Fibroblast of lung (primary cell): Measurements from ENCODE around the gene SLC2A8. TPM values are rescaled to one million over a fixed set of nuclear protein-coding genes. Genes with fewer than 3 reads are reported as not detected.

Source experiments
- DNase-seq, 2 donors: peaks; one replicate each; pipeline versions ENCODE4 v3.0.0 to v3.0.0-alpha.2; 2010; ENCODE audit warnings: low read depth in 2 of 2
- H2AFZ ChIP-seq: 2 replicates; pipeline ENCODE4 v1.5.1; 2012; ENCODE audit warnings: low read length, control low read depth, inconsistent platforms
- H3K27ac ChIP-seq: 2 replicates; pipeline ENCODE4 v1.5.1; 2011; ENCODE audit warnings: low read length, control low read depth; ENCODE audit not compliant: insufficient read depth
- H3K27me3 ChIP-seq: 2 replicates; pipeline ENCODE4 v1.5.1; 2011; ENCODE audit warnings: mild to moderate bottlenecking, low read length; ENCODE audit not compliant: control insufficient read depth, insufficient read depth
- H3K36me3 ChIP-seq: 2 replicates; pipeline ENCODE4 v1.5.1; 2011; ENCODE audit warnings: low read length; ENCODE audit not compliant: control insufficient read depth, insufficient read depth
- H3K4me1 ChIP-seq: 2 replicates; pipeline ENCODE4 v1.5.1; 2011; ENCODE audit warnings: low read length; ENCODE audit not compliant: control insufficient read depth, insufficient read depth; ENCODE audit errors: extremely low read depth
- H3K4me2 ChIP-seq: 2 replicates; pipeline ENCODE4 v1.5.1; 2011; ENCODE audit warnings: low read length, control low read depth; ENCODE audit not compliant: insufficient read depth; ENCODE audit errors: extremely low read depth
- H3K4me3 ChIP-seq, 4 experiments: fragments of 200-600 bp in 1 of 4; sonication (generic) in 1 of 4; replicated peaks in 1 of 4; 2 replicates each; pipeline ENCODE4 v1.5.1; 2011 to 2016; ENCODE audit warnings: low read length in 4 of 4, low read depth in 3 of 4, mild to moderate bottlenecking in 3 of 4, control low read depth in 2 of 4, inconsistent platforms in 1 of 4, mixed read lengths in 1 of 4; ENCODE audit not compliant: insufficient read depth in 1 of 4; ENCODE audit errors: control extremely low read depth in 1 of 4
- H3K79me2 ChIP-seq: 2 replicates; pipeline ENCODE4 v1.5.1; 2012; ENCODE audit warnings: mild to moderate bottlenecking, low read length, inconsistent platforms; ENCODE audit not compliant: control insufficient read depth, insufficient read depth
- H3K9ac ChIP-seq: 2 replicates; pipeline ENCODE4 v1.5.1; 2011; ENCODE audit warnings: mild to moderate bottlenecking, low read length, control low read depth; ENCODE audit not compliant: insufficient read depth
- H3K9me3 ChIP-seq: 2 replicates; pipeline ENCODE4 v1.5.1; 2012; ENCODE audit warnings: low read depth, low read length; ENCODE audit not compliant: control insufficient read depth, insufficient read depth
- H4K20me1 ChIP-seq: 2 replicates; pipeline ENCODE4 v1.5.1; 2011; ENCODE audit warnings: low read length; ENCODE audit not compliant: control insufficient read depth, insufficient read depth; ENCODE audit errors: extremely low read depth
- CTCF ChIP-seq, 2 donors: IDR thresholded peaks in 1 of 2; conservative IDR thresholded peaks in 1 of 2; 1 replicate in 1 of 2; 2 replicates in 1 of 2; pipeline ENCODE4 v1.5.1; 2011 to 2012; ENCODE audit warnings: low read length in 2 of 2, control low read depth in 1 of 2, inconsistent platforms in 1 of 2, low read depth in 1 of 2, mild to moderate bottlenecking in 1 of 2
- EZH2 ChIP-seq: IDR thresholded peaks from 2 replicates; pipeline ENCODE4 v1.5.1; 2012; ENCODE audit warnings: low read length, control low read depth, mild to moderate bottlenecking; ENCODE audit errors: missing control alignments
- polyA plus RNA-seq, 2 donors: library from polyadenylated mRNA; depleted of rRNA in 1 of 2; stranded (reverse) in 1 of 2; unstranded in 1 of 2; fragments of >200 nt; gene quantifications; 2 replicates each; pipeline ENCODE4 v1.2.1, GENCODE V29; 2011 to 2012; ENCODE audit warnings: missing spikeins in 1 of 2
- total RNA-seq: library from RNA; depleted of rRNA; stranded (reverse); fragments of >200 nt; gene quantifications from 2 replicates; pipeline ENCODE4 v1.2.1, GENCODE V29; 2014

Gene SLC2A8
- total and polyA plus RNA-seq, 2 donors (not counting 1 experiment from before 2014, with no cell fraction given), result 4.6 to 11.4 TPM

DNA sequence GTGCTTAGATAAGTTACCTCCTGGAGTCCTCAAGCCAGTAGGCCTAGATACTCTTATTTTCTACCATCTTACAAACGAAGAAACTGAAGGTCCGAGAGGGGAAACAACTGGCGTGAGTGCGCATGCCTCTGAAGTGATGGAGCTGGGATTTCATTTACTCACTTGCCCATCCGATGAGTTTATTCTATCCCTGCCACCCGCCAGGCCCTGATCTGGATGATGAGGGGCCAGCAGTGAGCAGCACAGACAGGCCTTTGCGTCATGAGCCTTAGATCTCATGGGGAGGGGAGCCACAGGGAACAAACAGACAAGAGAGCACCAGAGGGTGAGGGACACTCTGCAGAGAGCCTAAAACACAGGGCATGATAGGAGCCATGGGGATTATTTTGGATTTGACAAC is 34.1 kb upstream of the SLC2A8 start:
- DNase-seq, result no peak
- no peak overlapping the region for H3K27ac ChIP-seq
- no peaks in the 10 kb centered on the region for H4K20me1 ChIP-seq
- no peaks in the 10 kb centered on the region for H3K36me3 ChIP-seq
- no peaks in the 10 kb centered on the region for H3K9me3 ChIP-seq
- no peak for TF ChIP-seq CTCF (conservative IDR thresholded peaks at IDR 0.05 in 1 of 2, IDR thresholded peaks at IDR 0.05 in 1 of 2; ENCODE audit: low read depth in 1 of 2, low read length in 2 of 2)
- no peak for TF ChIP-seq EZH2
- H3K9ac ChIP-seq, result no peak overlapping the region
- H3K4me3 ChIP-seq, result no peak overlapping the region
- H3K79me2 ChIP-seq, result no peaks in the 10 kb centered on the region
- H3K4me2 ChIP-seq, result no peak overlapping the region
- no peaks in the 10 kb centered on the region for H3K27me3 ChIP-seq
- no peak overlapping the region for H2AFZ ChIP-seq
- no peaks in the 10 kb centered on the region for H3K4me1 ChIP-seq

- H3K4me3 ChIP-seq, result no peak overlapping the region
- no peaks in the 10 kb centered on the region for H3K9me3 ChIP-seq
- H3K9ac ChIP-seq, result no peak overlapping the region
- H3K79me2 ChIP-seq, result no peaks in the 10 kb centered on the region
- no peaks in the 10 kb centered on the region for H4K20me1 ChIP-seq
- no peak overlapping the region for H3K4me2 ChIP-seq
- no peak overlapping the region for H3K27ac ChIP-seq
- H3K4me1 ChIP-seq, result no peaks in the 10 kb centered on the region
- H3K27me3 ChIP-seq, result peaks cover 2% of the 10 kb centered on the region
- H3K36me3 ChIP-seq, result no peaks in the 10 kb centered on the region
- H2AFZ ChIP-seq, result no peak overlapping the region
- TF ChIP-seq EZH2 (no peak), CTCF (conservative IDR thresholded peaks at IDR 0.05 in 1 of 2, IDR thresholded peaks at IDR 0.05 in 1 of 2; ENCODE audit: low read depth in 1 of 2, low read length in 2 of 2) (no peak)
- DNase-seq, result no peak
These were observed 31.5 kb upstream of the SLC2A8 start for GRCh38 chr9:127365461-127365860.

GRCh38 chr9:127366594-127366993 is 30.4 kb upstream of the SLC2A8 start:
- H3K27me3 ChIP-seq, result peaks cover 6% of the 10 kb centered on the region
- no peaks in the 10 kb centered on the region for H3K36me3 ChIP-seq
- H4K20me1 ChIP-seq, result no peaks in the 10 kb centered on the region
- H3K27ac ChIP-seq, result no peak overlapping the region
- no peak overlapping the region for H3K4me2 ChIP-seq
- no peaks in the 10 kb centered on the region for H3K9me3 ChIP-seq
- no peak overlapping the region for H3K9ac ChIP-seq
- no peaks in the 10 kb centered on the region for H3K4me1 ChIP-seq
- no peaks in the 10 kb centered on the region for H3K79me2 ChIP-seq
- H3K4me3 ChIP-seq, result no peak overlapping the region
- DNase-seq, result no peak
- no peak overlapping the region for H2AFZ ChIP-seq
- TF ChIP-seq EZH2, result no peak
